CD14-positive monocyte (primary cell): ENCODE measurements around the gene KIAA0232. TPM values are rescaled to one million over a fixed set of nuclear protein-coding genes. Genes with fewer than 3 reads are reported as not detected.

Experiments
- DNase-seq, 3 donors: peaks; one replicate each; pipeline ENCODE4 v3.0.0-alpha.2; 2011 to 2022
- H2AFZ ChIP-seq: 2 replicates; pipeline ENCODE4 v1.6.0; 2012; ENCODE audit warnings: mild to moderate bottlenecking, low read depth, low read length, inconsistent platforms; ENCODE audit not compliant: insufficient read depth, poor library complexity, severe bottlenecking
- H3K27ac ChIP-seq, 2 donors: 1 replicate in 1 of 2; 2 replicates in 1 of 2; pipeline ENCODE4 v1.5.1; 2012 to 2013; ENCODE audit warnings: low read length in 2 of 2, control low read depth in 1 of 2, inconsistent platforms in 1 of 2, low read depth in 1 of 2, mild to moderate bottlenecking in 1 of 2
- H3K27me3 ChIP-seq, 2 donors: one replicate each; pipeline versions ENCODE4 v1.6.0 to v1.6.1; 2011 to 2013; ENCODE audit warnings: low read length in 2 of 2; ENCODE audit not compliant: control insufficient read depth in 2 of 2, insufficient read depth in 2 of 2
- H3K36me3 ChIP-seq, 2 donors: replicated peaks in 1 of 2; 1 replicate in 1 of 2; 2 replicates in 1 of 2; pipeline versions ENCODE4 v1.5.1 to v1.6.1; 2012 to 2013; ENCODE audit warnings: low read length in 2 of 2, control low read depth in 1 of 2, inconsistent platforms in 1 of 2, mild to moderate bottlenecking in 1 of 2; ENCODE audit not compliant: insufficient read depth in 2 of 2, control insufficient read depth in 1 of 2
- H3K4me1 ChIP-seq, 2 donors: 1 replicate in 1 of 2; 2 replicates in 1 of 2; pipeline versions ENCODE4 v1.5.1 to v1.6.1; 2012 to 2013; ENCODE audit warnings: low read length in 2 of 2, control low read depth in 1 of 2, inconsistent platforms in 1 of 2, mild to moderate bottlenecking in 1 of 2, moderate library complexity in 1 of 2; ENCODE audit not compliant: insufficient read depth in 2 of 2, control insufficient read depth in 1 of 2
- H3K4me2 ChIP-seq: replicated peaks from 2 replicates; pipeline ENCODE3; 2012; ENCODE audit warnings: low read length, moderate library complexity, mild to moderate bottlenecking; ENCODE audit not compliant: poor library complexity, severe bottlenecking; ENCODE audit errors: extremely low read depth
- H3K4me3 ChIP-seq, 3 experiments: fragments of 200-600 bp in 1 of 3; sonication (generic) in 1 of 3; replicated peaks in 1 of 3; 1 replicate in 2 of 3; 2 replicates in 1 of 3; pipeline ENCODE4 v1.5.1; 2011 to 2013; ENCODE audit warnings: low read length in 3 of 3, mild to moderate bottlenecking in 3 of 3, control low read depth in 2 of 3, low read depth in 2 of 3, inconsistent platforms in 1 of 3, moderate library complexity in 1 of 3
- H3K79me2 ChIP-seq: 2 replicates; pipeline ENCODE4 v1.6.0; 2012; ENCODE audit warnings: mild to moderate bottlenecking, control low read depth, inconsistent platforms, low read length, moderate library complexity; ENCODE audit not compliant: insufficient read depth
- H3K9ac ChIP-seq: 2 replicates; pipeline ENCODE4 v1.6.0; 2017; ENCODE audit warnings: low read length, mild to moderate bottlenecking; ENCODE audit not compliant: insufficient read depth, poor library complexity, severe bottlenecking
- H3K9me3 ChIP-seq, 2 donors: replicated peaks in 1 of 2; 1 replicate in 1 of 2; 2 replicates in 1 of 2; pipeline versions ENCODE4 v1.5.1 to v1.6.1; 2012 to 2013; ENCODE audit warnings: low read length in 2 of 2, control low read depth in 1 of 2; ENCODE audit not compliant: control insufficient read depth in 1 of 2, insufficient read depth in 1 of 2
- H4K20me1 ChIP-seq: 2 replicates; pipeline ENCODE4 v1.6.0; 2012; ENCODE audit warnings: mild to moderate bottlenecking, low read length, control low read depth, moderate library complexity; ENCODE audit not compliant: insufficient read depth
- H3K27ac Mint-ChIP-seq, 7 donors: one replicate each; pipeline ENCODE4 v1.8.0; 2020; ENCODE audit warnings: mild to moderate bottlenecking in 7 of 7, mixed read lengths in 7 of 7, moderate library complexity in 6 of 7, inconsistent platforms in 2 of 7
- H3K27me3 Mint-ChIP-seq, 3 donors: one replicate each; pipeline ENCODE4 v1.8.0; 2021 to 2022; ENCODE audit warnings: low read depth in 3 of 3, mild to moderate bottlenecking in 3 of 3, mixed read lengths in 3 of 3, moderate library complexity in 3 of 3, inconsistent platforms in 1 of 3
- H3K36me3 Mint-ChIP-seq, 2 donors: one replicate each; pipeline ENCODE4 v1.8.0; 2020; ENCODE audit warnings: mixed read lengths in 2 of 2, inconsistent platforms in 1 of 2, mild to moderate bottlenecking in 1 of 2
- H3K4me1 Mint-ChIP-seq: one replicate; pipeline ENCODE4 v1.8.0; 2020; ENCODE audit warnings: mild to moderate bottlenecking, mixed read lengths
- H3K4me3 Mint-ChIP-seq, 2 donors: one replicate each; pipeline ENCODE4 v1.8.0; 2020; ENCODE audit warnings: mild to moderate bottlenecking in 2 of 2, mixed read lengths in 2 of 2, moderate library complexity in 1 of 2
- H3K9me3 Mint-ChIP-seq, 7 donors: one replicate each; pipeline ENCODE4 v1.8.0; 2020 to 2022; ENCODE audit warnings: mixed read lengths in 7 of 7, mild to moderate bottlenecking in 6 of 7, moderate library complexity in 6 of 7, inconsistent platforms in 2 of 7
- CTCF ChIP-seq: fragments of 200-600 bp; IDR thresholded peaks from one replicate; pipeline ENCODE4 v1.8.0; 2022; ENCODE audit warnings: antibody characterized with exemption, mild to moderate bottlenecking
- WGBS: methylation state at CpG from one replicate; pipeline ENCODE4 v1.1.5; 2013; ENCODE audit warnings: missing lambda C conversion rate; ENCODE audit not compliant: insufficient coverage; 5-methylcytosine and 5-hydroxymethylcytosine counted together
- intact Hi-C, 2 donors: fragments of 100-400 bp; cut with micrococcal nuclease; formaldehyde crosslinking; loops; one replicate each; pipeline versions ENCODE4 v1.15.0 to v1.15.1; 2023
- polyA plus RNA-seq, 3 donors: library from polyadenylated mRNA; depleted of rRNA in 1 of 3; unstranded in 2 of 3; stranded (reverse) in 1 of 3; fragments of 300-500 nt in 2 of 3; fragments of >200 nt in 1 of 3; fragmentation: Illumina TruSeq in 2 of 3; gene quantifications; 1 replicate in 2 of 3; 2 replicates in 1 of 3; pipeline ENCODE4 v1.2.3, GENCODE V29; 2012 to 2021

The KIAA0232 gene
- polyA plus RNA-seq, 3 donors = 12.3 to 27.3 (median 20.6) TPM

- H3K4me3 Mint-ChIP-seq = no peak overlapping the region
- Histone ChIP-seq H3K79me2 (peaks cover 2% of the 10 kb centered on the region), H3K9me3 (no peaks in the 10 kb centered on the region), H3K4me3 (no peak overlapping the region), H3K27ac (no peak overlapping the region), H3K36me3 (peaks cover 62 to 77% of the 10 kb centered on the region in 2 donors), H2AFZ (no peak overlapping the region), H3K27me3 (no peaks in the 10 kb centered on the region), H3K4me2 (no peak overlapping the region), H3K4me1 (peaks cover 17% of the 10 kb centered on the region in 2 donors), H3K9ac (no peak overlapping the region), H4K20me1 (peaks cover 2% of the 10 kb centered on the region)
- intact Hi-C loops = no loop called here
- no peak for DNase-seq
- peak overlapping the region in 1 of 7 donors; percentile 4 for H3K27ac Mint-ChIP-seq
- no peak for TF ChIP-seq CTCF
- peaks cover 58 to 69% of the 10 kb centered on the region in 2 donors for H3K36me3 Mint-ChIP-seq
- 94% methylated on average over 8 of the region's 16 CpGs for WGBS
- no peaks in the 10 kb centered on the region for H3K9me3 Mint-ChIP-seq
- H3K4me1 Mint-ChIP-seq = peaks cover 15% of the 10 kb centered on the region
- peaks cover 0 to 2% (median 0%) of the 10 kb centered on the region in 3 donors for H3K27me3 Mint-ChIP-seq
Measured at GRCh38 chr4:6881908-6882307, 99.4 kb downstream of the KIAA0232 start.

GRCh38 chr4:6884341-6884870 is 101.9 kb downstream of the KIAA0232 start:
- Histone ChIP-seq H4K20me1 (no peaks in the 10 kb centered on the region), H3K9me3 (peaks cover 0 to 2% of the 10 kb centered on the region in 2 donors), H3K36me3 (peaks cover 40 to 52% of the 10 kb centered on the region in 2 donors), H3K79me2 (no peaks in the 10 kb centered on the region), H3K4me2 (no peak overlapping the region), H3K9ac (no peak overlapping the region), H3K27ac (peak overlapping the region in 1 of 2 donors; percentile 33), H3K4me1 (peaks cover 42% of the 10 kb centered on the region in 2 donors), H3K27me3 (no peaks in the 10 kb centered on the region), H2AFZ (no peak overlapping the region), H3K4me3 (no peak overlapping the region)
- DNase-seq = no peak
- WGBS = 100% methylated on average over 2 of the region's 3 CpGs
- H3K27ac Mint-ChIP-seq = peak overlapping the region in 6 of 7 donors; percentile 26 to 97 (median 66)
- peaks cover 0 to under 1% (median 0%) of the 10 kb centered on the region in 7 donors for H3K9me3 Mint-ChIP-seq
- H3K4me3 Mint-ChIP-seq = no peak overlapping the region
- H3K27me3 Mint-ChIP-seq = peaks cover 0 to 2% (median 1%) of the 10 kb centered on the region in 3 donors
- peaks cover 37% of the 10 kb centered on the region for H3K4me1 Mint-ChIP-seq
- peaks cover 38 to 45% of the 10 kb centered on the region in 2 donors for H3K36me3 Mint-ChIP-seq
- no peak for TF ChIP-seq CTCF
- intact Hi-C loops = no loop called here
